DOHH2 (cell line): ENCODE results near the gene TRIM24.

ENCODE experiments used
- CTCF ChIP-seq: fragments of 200-600 bp; sonication (generic); IDR thresholded peaks from one replicate; pipeline ENCODE4 v1.5.1; 2014; ENCODE audit warnings: antibody characterized with exemption, mild to moderate bottlenecking, low read depth, low read length; ENCODE audit not compliant: poor library complexity, severe bottlenecking
- EZH2phosphoT487 ChIP-seq: fragments of 200-600 bp; sonication (generic); IDR thresholded peaks from 2 replicates; pipeline ENCODE4 v1.6.1; 2017; ENCODE audit warnings: borderline replicate concordance, mild to moderate bottlenecking, antibody characterized with exemption, low read length, moderate library complexity, mixed read lengths

GRCh38 chr7:138581065-138581464 lies 121.0 kb downstream of the TRIM24 start:
- no peak for TF ChIP-seq CTCF
- TF ChIP-seq EZH2phosphoT487 = no peak
